NCI-H2107 (cell line): ENCODE data around the gene TAF1A.

Experiments
- DNase-seq: peaks from one replicate; lab custom pipeline; 2025; lab: John Stamatoyannopoulos, UW

The TAF1A gene

DNA sequence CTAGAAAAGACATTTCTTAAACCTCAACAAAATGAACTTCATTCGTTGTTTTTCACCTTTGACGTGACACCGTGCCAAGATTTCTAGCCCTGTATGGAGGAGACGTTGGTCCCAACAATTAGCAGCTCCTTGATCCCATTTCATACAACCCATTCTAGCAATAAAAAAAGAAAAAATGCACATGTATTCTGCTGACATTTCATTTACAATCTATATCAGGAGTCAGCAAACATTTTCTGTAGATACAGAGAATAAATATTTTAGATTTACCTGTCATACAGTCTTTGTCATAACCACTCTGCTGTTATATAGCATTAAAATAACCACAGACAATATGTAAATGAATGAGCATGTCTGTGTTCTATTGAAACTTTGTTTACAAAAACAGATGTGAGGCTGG lies 7.0 kb upstream of the TAF1A start:
- no peak for DNase-seq

GRCh38 chr1:222594789-222595188 lies 5.1 kb upstream of the TAF1A start:
- DNase-seq: no peak

DNA sequence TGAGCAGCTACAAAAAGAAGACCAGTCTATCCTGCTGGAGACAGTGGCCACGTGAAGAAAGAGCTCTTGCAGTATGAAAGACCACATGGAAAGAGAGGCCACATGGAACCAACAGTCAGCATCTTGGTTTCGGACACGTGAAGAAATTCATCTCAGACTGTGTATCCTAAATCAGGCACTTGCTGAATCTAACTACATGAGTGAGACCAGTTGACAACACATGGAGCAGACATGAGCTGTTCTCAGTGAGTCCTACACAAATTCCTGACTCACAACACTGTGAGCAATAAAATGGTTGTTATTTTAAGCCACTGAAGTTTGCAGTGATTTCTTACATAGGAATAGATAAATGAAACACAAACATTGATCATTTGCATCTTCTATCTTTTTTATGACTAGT lies 2.4 kb upstream of the TAF1A start:
- no peak for DNase-seq

DNA sequence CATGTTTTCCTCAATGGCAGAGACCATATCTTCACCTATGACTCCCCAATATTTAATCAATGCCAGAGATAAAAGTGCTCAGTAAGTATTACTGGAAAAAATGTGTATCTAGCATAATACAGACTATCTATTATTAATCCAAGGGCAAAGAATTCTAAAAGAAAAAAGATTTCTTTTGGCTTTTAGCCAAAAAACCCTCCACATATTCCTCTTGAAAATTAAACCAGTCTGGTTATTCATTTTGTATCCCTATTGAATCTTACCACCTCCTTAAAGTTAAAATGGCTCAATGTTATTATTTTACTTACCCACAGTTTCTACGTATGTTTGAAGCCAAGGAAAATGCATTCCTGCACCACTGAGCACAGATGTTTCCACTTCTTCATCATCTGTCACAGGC lies 1.6 kb downstream of the TAF1A start:
- DNase-seq: no peak

DNA sequence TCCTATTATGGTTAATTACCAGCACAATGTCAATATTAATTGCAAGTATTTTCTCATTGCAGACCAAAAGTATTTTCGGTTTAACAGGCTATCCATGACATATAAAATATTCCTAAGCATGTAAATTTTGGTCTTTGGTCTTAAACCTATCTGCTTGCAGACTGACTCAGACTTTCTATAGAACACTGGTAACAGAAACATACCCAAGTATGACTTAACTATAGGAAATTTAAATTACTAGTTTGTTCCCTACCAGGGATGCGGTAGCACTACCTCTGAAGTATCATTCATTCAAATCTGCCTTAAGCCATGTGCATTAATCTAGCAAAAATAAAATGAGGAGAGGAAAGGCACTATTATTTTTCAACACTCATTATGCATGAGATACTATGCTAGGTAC lies 2.9 kb downstream of the TAF1A start:
- DNase-seq: no peak

DNA sequence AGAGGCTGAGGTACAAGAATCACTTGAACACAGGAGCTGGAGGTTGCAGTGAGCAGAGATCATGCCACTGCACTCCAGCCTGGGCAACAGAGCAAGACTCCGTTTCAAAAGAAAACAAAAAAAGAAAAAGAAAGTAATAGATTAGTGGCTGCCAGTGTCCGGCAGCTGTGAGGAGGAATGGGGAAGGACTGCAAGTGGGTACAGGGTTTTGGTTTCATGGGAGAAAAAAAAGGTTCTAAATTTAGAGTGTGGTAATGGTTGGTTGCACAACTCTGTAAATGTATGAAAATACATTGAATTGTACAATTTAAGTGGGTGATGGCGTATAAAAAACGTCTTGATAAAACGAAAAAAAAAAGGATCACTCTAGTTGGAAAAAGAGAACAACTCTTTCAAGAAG lies 6.7 kb downstream of the TAF1A start:
- DNase-seq: no peak

DNA sequence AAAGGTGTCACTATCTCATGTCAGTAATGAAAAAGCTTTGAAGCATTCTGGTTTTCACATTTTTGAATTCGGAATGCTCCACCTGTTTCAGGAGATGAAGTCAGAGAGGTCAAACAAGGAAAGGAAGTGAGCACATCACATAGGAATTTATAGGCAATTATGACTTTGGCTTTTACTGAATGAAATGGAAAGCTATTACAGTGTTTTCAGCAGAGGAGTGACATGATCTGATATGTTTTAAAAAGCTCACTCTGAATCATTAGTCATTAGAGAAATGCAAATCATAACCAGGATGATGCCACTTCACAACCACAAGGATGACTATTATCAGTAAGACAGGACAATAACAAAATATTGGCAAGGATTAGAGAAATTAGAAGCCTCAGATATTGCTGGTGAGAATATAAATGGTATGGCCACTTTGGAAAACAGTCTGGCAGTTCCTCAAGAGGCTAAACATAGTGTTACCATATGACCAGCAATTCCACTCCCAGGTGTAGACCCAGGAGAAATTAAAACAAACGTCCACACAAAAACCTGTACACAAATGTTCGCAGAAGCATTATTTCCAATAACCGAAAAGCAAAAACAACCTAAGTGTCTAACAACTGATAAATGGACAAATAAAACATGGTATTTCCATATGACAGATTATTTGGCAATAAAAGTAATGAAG lies 7.5 kb downstream of the TAF1A start:
- no peak for DNase-seq

GRCh38 chr1:222579316-222579715 lies 10.4 kb downstream of the TAF1A start:
- no peak for DNase-seq

DNA sequence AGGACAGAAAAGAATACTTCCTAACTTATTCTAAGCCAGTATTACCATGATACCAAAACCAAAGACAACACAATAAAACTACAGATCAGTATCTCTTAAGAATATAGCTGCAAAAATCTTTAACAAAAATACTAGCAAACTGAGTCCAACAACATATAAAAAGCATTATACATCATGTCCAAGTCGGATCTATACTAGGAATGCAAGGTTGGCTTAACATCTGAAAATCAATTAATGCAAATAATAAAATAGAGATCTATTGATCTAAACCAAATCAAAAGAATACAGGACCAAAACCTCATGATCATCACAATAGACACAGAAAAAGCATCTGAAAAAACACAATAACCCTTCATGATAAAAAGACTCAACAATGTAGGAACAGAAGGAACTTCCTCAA lies 18.9 kb downstream of the TAF1A start:
- no peak for DNase-seq

GRCh38 chr1:222561656-222562055 lies 28.1 kb downstream of the TAF1A start:
- DNase-seq: no peak

DNA sequence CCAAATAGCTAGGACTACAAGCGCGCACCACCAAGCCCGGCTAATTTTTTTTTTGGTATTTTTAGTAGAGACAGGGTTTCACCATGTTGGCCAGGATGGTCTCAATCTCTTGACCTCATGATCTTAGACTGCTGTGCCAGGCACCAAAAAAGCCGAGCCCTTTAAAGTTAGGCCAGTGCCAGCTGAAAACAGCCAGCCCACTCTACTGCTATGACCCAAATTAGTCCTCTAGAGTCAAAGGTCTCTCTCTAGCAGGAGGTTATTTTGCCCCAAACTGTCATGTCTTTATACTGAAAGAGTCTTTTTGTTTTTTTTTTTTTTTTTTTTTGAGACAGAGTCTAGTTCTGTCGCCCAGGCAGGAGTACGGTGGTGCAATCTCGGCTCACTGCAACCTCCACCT lies 32.2 kb downstream of the TAF1A start:
- DNase-seq: no peak

DNA sequence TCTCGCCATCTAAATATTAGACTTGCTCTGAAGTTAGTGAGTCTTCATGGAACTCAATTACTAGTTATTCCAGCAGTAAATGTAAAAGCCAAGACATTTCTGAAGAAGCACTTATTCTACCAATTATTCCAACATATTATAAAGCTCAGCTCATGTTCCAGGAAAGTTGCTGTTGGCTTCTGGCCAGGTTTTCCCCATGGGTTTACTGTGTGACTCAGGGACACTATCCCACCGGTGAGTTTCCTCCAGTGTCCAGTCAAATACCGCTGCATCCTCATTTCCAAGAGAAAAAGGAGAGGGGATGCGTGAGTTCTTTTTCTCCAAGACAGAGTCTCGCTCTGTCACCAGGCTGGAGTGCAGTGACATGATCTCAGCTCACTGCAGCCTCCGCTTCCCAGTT lies 32.6 kb downstream of the TAF1A start:
- DNase-seq: no peak

DNA sequence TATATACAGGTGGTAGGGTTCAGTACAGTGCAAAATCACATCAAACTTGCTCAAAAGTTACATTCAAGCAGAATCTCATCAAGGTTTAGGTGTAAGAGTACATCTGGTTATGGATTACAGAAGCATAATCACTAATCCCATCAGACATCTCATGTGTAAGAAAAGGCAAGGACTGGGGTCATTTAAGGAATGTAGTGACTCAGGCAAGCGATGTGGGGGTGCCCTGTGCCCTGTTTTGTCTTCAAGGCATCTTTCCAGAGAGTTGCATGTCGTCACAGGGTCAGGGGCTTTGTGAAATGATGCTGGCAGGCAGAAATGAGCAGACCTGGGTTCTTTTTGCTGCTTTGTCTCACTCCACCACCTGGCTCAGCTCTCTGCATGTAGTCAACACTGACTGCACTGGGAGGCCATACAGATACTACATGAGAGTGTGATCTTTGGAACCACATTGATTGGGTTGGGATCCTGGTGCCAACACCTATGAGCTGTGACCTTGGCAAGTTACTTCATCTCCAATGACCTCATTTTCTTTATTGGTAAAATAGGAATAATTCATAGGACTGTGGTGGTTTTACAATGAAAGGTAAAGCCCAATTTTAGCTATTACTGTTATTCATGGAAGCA lies 33.6 kb downstream of the TAF1A start:
- no peak for DNase-seq

GRCh38 chr1:222554177-222554576 lies 35.6 kb downstream of the TAF1A start:
- no peak for DNase-seq

DNA sequence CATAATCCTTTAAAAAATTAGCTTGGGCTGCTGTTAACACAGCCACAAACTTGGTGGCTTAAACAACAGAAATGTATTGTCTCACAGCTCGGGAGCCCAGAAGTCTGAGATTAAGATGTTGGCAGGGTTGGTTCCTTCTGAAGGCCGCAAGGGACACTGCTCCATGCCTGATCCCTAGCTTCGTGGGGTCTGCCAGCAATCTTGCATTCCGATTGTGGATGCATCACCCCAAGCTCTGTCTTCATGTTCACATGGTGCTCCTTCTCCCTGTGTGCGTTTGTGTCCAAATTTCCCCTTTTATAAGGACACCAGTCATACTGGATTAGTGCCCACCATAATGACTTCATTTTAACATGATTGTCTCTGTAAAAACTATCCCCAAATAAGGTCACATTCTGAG lies 36.9 kb downstream of the TAF1A start:
- no peak for DNase-seq

DNA sequence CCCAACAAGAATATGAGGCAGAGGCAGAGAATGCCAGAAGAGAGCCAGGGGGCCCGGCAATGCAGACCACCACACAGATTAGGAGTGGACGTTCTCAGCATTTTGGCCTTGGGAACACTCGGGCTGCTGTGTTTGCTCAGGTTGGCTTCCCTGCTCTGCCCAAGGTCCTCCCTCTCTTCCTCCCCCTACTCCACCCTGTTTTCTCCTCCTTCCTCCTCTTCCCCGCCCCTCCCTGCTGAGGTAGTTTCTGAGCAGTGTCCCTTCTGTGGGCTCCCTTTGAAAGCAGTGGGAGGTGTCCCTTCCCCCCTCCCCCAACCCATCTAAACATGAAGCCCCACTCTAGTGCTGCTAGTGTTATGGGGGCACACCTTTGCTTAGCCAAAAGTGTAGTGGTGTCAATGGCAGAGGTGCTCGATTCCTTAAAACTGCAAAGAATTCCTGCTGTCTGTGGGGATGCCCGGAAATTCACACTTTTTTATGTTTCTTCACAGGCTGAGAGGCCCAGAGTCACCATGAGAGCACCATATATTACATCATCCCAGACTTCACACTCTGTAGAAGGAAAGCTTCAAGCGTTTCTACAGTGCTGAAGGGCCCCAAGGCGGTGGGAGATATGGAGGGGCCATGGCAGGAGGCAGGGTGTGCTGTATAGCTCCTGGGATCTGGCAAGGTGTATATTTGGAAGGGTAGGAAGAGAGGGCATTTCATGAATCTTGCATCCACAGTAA lies 41.6 kb downstream of the TAF1A start, which contains the start of gene HHIPL2:
Gene HHIPL2 (minus strand): TSS at position 161 of the 728 bp plus-strand sequence. CDS start 60 bp downstream, at position 101.
- DNase-seq: no peak

DNA sequence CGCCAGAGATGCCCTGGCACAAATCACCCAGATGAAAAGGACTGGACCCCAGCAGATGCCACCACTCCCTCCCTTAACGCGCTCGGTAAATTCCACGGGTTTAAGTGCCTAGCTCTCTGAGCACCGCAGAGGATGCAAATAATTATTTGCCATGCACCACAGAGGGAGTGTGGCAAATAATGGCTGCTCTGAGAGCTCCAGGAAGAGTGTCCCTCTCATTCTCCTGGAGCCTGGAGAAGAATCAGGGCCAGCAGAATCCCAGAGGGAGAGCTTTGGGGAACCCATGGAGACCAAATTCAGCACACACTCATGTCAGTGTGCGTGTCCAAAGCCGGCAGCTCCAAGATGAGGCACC lies 42.5 kb downstream of the TAF1A start:
- DNase-seq: no peak

DNA sequence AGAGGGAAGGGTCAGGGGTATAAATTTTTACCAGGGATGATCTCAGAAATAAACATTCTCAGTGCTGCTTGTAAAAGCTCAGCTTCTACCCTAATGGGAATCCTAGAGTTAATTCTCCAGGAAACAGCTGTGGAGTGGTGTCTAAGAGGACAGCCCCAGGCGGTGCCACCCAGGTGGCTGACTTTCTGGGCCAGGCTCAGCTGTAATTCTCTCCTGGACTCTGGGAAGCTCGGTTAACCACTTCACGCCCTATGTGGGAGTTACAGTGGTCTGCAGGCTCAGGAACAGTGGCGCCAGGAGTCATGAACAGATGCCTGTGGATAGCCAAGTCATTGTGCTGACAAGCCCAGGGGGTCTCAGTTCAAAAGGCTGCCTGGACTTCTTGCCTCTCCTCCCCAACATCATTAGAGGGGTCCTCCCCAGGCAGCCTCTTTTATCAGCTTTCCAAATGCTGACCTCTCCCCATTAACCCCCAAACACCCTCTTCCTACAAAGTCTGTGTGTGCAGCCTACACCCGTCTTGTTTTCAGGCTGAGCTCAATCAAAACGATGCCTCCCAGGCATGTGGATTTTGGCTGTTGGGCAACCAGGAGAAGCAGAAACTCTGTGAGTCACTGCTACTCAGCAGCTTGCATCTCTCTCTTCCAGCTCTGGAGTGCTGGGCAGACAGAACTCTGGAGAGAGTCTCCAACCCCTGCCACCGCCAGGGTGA lies 43.0 kb downstream of the TAF1A start:
- no peak for DNase-seq

- DNase-seq: no peak
Observed at GRCh38 chr1:222546091-222546490, 43.6 kb downstream of the TAF1A start.

GRCh38 chr1:222543817-222544216 lies 45.9 kb downstream of the TAF1A start:
- no peak for DNase-seq

DNA sequence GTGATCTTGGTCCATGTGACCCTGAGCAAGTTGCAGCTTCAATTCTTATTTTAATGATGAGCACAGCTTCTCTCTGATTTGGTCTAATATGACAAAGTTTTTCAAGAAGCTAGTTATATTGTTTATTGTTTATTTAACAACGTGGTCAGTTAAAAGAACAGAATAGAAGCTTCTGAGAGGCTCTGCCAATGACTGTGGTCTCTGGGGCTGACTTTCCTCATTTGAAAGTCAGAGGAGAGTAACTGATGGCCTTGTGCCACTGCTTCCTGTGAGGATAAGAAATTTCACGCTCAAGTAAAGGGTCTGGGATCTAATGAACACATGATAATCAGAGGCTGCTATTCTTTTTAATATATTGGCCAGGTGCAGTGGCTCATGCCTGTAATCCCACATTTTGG lies 49.1 kb downstream of the TAF1A start:
- no peak for DNase-seq

DNA sequence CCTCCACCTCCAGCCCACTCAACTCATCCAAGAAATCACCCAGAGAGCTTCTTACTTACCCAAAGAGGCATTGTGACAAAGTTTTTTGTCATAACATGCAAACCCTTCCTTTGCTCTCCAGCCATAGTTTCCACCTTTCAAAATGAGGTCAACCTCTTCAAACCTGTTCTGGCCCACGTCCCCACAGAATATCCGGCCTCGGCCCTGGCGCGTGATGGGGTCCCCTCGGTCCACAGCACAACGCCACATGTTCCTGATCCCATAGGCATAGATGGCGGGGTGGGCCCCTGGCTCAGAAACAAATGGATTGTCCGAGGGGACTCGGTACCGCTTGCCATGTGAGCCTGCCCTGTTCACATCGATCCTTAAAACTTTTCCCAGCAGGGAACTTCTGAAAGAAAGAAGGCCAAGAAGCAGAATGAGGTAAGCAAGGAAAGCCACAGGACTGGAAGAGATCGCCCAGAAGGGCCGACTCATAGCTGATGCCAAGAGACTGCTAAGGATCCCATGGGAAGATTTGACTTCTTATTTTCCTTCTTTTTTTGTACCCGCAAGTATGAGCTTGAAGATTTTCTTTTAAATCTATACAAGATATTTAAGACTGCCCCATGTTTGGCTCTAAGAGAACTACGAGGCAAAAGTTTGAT lies 49.7 kb downstream of the TAF1A start:
- no peak for DNase-seq
